GM12878 (cell line): ENCODE results near the gene HOXD10. TPM values are rescaled to one million over a fixed set of nuclear protein-coding genes. Genes with fewer than 3 reads are reported as not detected.

Source experiments
- ATAC-seq: fragments of 200-7000 bp; cut with Tn5 transposase; 3 replicates; pipeline ENCODE4 v1.9.1; 2020; ENCODE audit warnings: mild to moderate bottlenecking, moderate library complexity
- BruUV-seq: library from RNA; stranded (reverse); fragments of 400-500 nt; replicated peaks from 2 replicates; lab custom pipeline; 2021; lab: Mats Ljungman, UMichigan
- CTCF ChIA-PET: fragments of 300-600 bp; sonication (Branson Sonifier 250); formaldehyde crosslinking; extraction: SDS; loops from one replicate; lab custom pipeline; 2021; ENCODE audit warnings: inconsistent platforms; lab: Yijun Ruan, JAX
- POLR2A ChIA-PET: fragments of 350-600 bp; formaldehyde crosslinking; extraction: SDS; loops from one replicate; lab custom pipeline; 2021; ENCODE audit warnings: inconsistent platforms; lab: Charles Lee
- RAD21 ChIA-PET: fragments of 300-600 bp; sonication (Branson Sonifier 250); formaldehyde crosslinking; loops from one replicate; lab custom pipeline; 2023; ENCODE audit warnings: antibody characterized with exemption; ENCODE audit not compliant: unreplicated experiment; lab: Charles Lee
- SMC1A ChIA-PET: fragments of 300-600 bp; sonication (Branson Sonifier 250); formaldehyde crosslinking; loops from one replicate; lab custom pipeline; 2023; ENCODE audit not compliant: unreplicated experiment, uncharacterized antibody; lab: Charles Lee
- DNase-seq: peaks from one replicate; pipeline ENCODE4 v3.0.0-alpha.2; 2011; ENCODE audit warnings: low read depth, low spot score
- FAIRE-seq: peaks from 3 replicates; lab custom pipeline; 2011; peaks lifted over from hg19 to GRCh38; lab: Jason Lieb, UNC
- H2AFZ ChIP-seq: 2 replicates; pipeline ENCODE4 v1.6.0; 2011; ENCODE audit warnings: low read depth, low read length, control low read depth; ENCODE audit not compliant: control insufficient read depth
- H3K27ac ChIP-seq: 2 replicates; pipeline ENCODE4 v1.5.1; 2011; ENCODE audit warnings: control low read depth; ENCODE audit not compliant: control insufficient read depth, insufficient read depth
- H3K27me3 ChIP-seq, 2 experiments: replicated peaks in 1 of 2; 2 replicates each; pipeline versions ENCODE4 v1.6.0 to v1.6.1; 2011; ENCODE audit warnings: low read length in 1 of 2; ENCODE audit not compliant: control insufficient read depth in 2 of 2, insufficient read depth in 2 of 2
- H3K36me3 ChIP-seq, 2 experiments: 2 replicates each; pipeline ENCODE4 v1.5.1; 2011; ENCODE audit warnings: low read length in 1 of 2; ENCODE audit not compliant: control insufficient read depth in 2 of 2, insufficient read depth in 2 of 2
- H3K4me1 ChIP-seq: 2 replicates; pipeline ENCODE4 v1.6.1; 2011; ENCODE audit warnings: mild to moderate bottlenecking, low read length, moderate library complexity, mixed read lengths; ENCODE audit not compliant: control insufficient read depth, insufficient read depth
- H3K4me2 ChIP-seq: 2 replicates; pipeline ENCODE4 v1.6.0; 2011; ENCODE audit warnings: control low read depth; ENCODE audit not compliant: control insufficient read depth, insufficient read depth
- H3K4me3 ChIP-seq: fragments of 200-600 bp; sonication (generic); 2 replicates; pipeline ENCODE4 v1.5.1; 2016
- H3K79me2 ChIP-seq: 2 replicates; pipeline ENCODE4 v1.6.0; 2011; ENCODE audit warnings: low read length; ENCODE audit not compliant: control insufficient read depth, insufficient read depth
- H3K9ac ChIP-seq: 2 replicates; pipeline ENCODE4 v1.8.0; 2011; ENCODE audit warnings: low read length, control low read depth, mixed read lengths; ENCODE audit not compliant: control insufficient read depth, insufficient read depth
- H3K9me3 ChIP-seq: replicated peaks from 3 replicates; pipeline ENCODE4 v1.5.1; 2011; ENCODE audit warnings: mild to moderate bottlenecking, low read length; ENCODE audit not compliant: control insufficient read depth, insufficient read depth
- H4K20me1 ChIP-seq: 2 replicates; pipeline ENCODE4 v1.6.0; 2011; ENCODE audit not compliant: control insufficient read depth, insufficient read depth
- EED ChIP-seq: sonication (generic); IDR thresholded peaks from 2 replicates; pipeline ENCODE4 v1.6.1; 2016; ENCODE audit warnings: antibody characterized with exemption, low read depth
- RAD51 ChIP-seq: fragments of 450-650 bp; IDR thresholded peaks from 2 replicates; pipeline ENCODE4 v1.6.1; 2016; ENCODE audit warnings: moderate library complexity, mild to moderate bottlenecking, inconsistent platforms
- RFX5 ChIP-seq: IDR thresholded peaks from 2 replicates; pipeline ENCODE4 v1.6.1; 2011; ENCODE audit warnings: low read depth, low read length, improper control_type of control experiment
- TCF3 ChIP-seq: IDR thresholded peaks from 2 replicates; pipeline ENCODE4 v1.6.1; 2012; ENCODE audit warnings: low read depth, mild to moderate bottlenecking, low read length, borderline replicate concordance; ENCODE audit not compliant: insufficient read depth
- USF1 ChIP-seq: IDR thresholded peaks from 2 replicates; pipeline ENCODE4 v1.6.1; 2011; ENCODE audit warnings: borderline replicate concordance, low read depth, mild to moderate bottlenecking, moderate library complexity, mixed read lengths, low read length; ENCODE audit not compliant: insufficient read depth; ENCODE audit errors: extremely low read length
- ZBTB11 ChIP-seq: fragments of 450-650 bp; formaldehyde crosslinking; IDR thresholded peaks from 2 replicates; pipeline ENCODE4 v1.5.0; 2022; ENCODE audit warnings: mild to moderate bottlenecking, missing genetic modification characterization
- ZNF24 ChIP-seq: fragments of 450-650 bp; IDR thresholded peaks from 2 replicates; pipeline ENCODE4 v1.6.1; 2017; ENCODE audit warnings: antibody characterized with exemption, mild to moderate bottlenecking
- ZNF687 ChIP-seq: fragments of 450-650 bp; IDR thresholded peaks from 2 replicates; pipeline ENCODE4 v1.6.1; 2017; ENCODE audit warnings: mild to moderate bottlenecking, moderate library complexity
- WGBS: methylation state at CpG from one replicate; pipeline ENCODE4 v1.1.6; 2016; ENCODE audit warnings: low lambda C conversion rate; ENCODE audit not compliant: insufficient replicate concordance, insufficient coverage; ENCODE audit errors: missing lambda C conversion rate; 5-methylcytosine and 5-hydroxymethylcytosine counted together
- in situ Hi-C: fragments of 300-500 bp; cut with MboI; formaldehyde crosslinking; loops from 9 replicates; pipeline ENCODE4 v1.14.3; 2018; ENCODE audit warnings: mixed read lengths
- intact Hi-C: fragments of 100-400 bp; cut with micrococcal nuclease; formaldehyde crosslinking; loops from one replicate; pipeline ENCODE4 v1.14.2; 2022; ENCODE audit not compliant: unreplicated experiment
- polyA plus RNA-seq, 11 experiments: library from polyadenylated mRNA; depleted of rRNA in 4 of 11; unstranded in 6 of 11; stranded (reverse) in 5 of 11; fragments of >200 nt; fragmentation: Nextera tagmentation in 4 of 11; fragmentation: Illumina TruSeq in 1 of 11; extraction: Ambion mirVana in 4 of 11; extraction: Trizol in 1 of 11; gene quantifications; 1 replicate in 1 of 11; 2 replicates in 10 of 11; pipeline versions ENCODE4 v1.2.1 to v1.2.3, GENCODE V29; 2011 to 2016; ENCODE audit warnings: inconsistent platforms in 2 of 11, missing spikeins in 2 of 11, low read depth in 1 of 11
- total RNA-seq, 4 experiments: library from RNA; depleted of rRNA in 3 of 4; stranded (reverse); fragments of >200 nt in 3 of 4; fragmentation: Illumina TruSeq in 1 of 4; extraction: Trizol in 1 of 4; gene quantifications; 2 replicates each; pipeline versions ENCODE4 v1.2.1 to v1.2.3, GENCODE V29; 2013 to 2021

The HOXD10 gene
- total and polyA plus RNA-seq, 10 of the 15 experiments (the other 5 are each of a cell fraction or from before 2014, with no cell fraction given) = not detected

GRCh38 chr2:176128982-176129796 is 12.6 kb downstream of the HOXD10 start, which contains the start of gene HOXD8:
TSS of gene HOXD8 (plus strand) at chr2:176129705. CDS start at chr2:176130367, 662 bp downstream.
- ATAC-seq (no peak), FAIRE-seq (no peak)
- POLR2A ChIA-PET = no interaction called here

More at GRCh38 chr2:176128982-176129796, 12.6 kb downstream of the HOXD10 start, which contains the start of gene HOXD8:
- Histone ChIP-seq H3K79me2 (no peaks in the 10 kb centered on the region), H2AFZ (no peak within 1 kb of the TSS), H3K27me3 (peaks cover 8 to 32% of the 10 kb centered on the region in 2 experiments), H4K20me1 (no peaks in the 10 kb centered on the region), H3K4me1 (no peaks in the 10 kb centered on the region), H3K4me2 (no peak within 1 kb of the TSS), H3K36me3 (no peaks in the 10 kb centered on the region), H3K9me3 (peaks cover 1% of the 10 kb centered on the region; the same call in 2 of the 3 replicates), H3K9ac (no peak within 1 kb of the TSS), H3K27ac (no peak within 1 kb of the TSS), H3K4me3 (no peak within 1 kb of the TSS)
- no peak for DNase-seq
- 61% methylated on average over 51 of the region's 64 CpGs for WGBS
- RAD21 ChIA-PET = interaction anchor here (2.6 to 3.7 kb wide), 2 partner anchors 325 to 1020 kb away, joined by 17 to 19 read pairs; no protein-coding TSS in a partner anchor
- no peak for TF ChIP-seq RFX5
- TF ChIP-seq EED = no peak
- no peak for TF ChIP-seq TCF3
- TF ChIP-seq RAD51 = no peak
- no peak for TF ChIP-seq ZNF687
- no peak for TF ChIP-seq USF1
- TF ChIP-seq ZBTB11 (CRISPR knock-in tag) = no peak
- no peak for TF ChIP-seq ZNF24
- CTCF ChIA-PET = interaction anchor here (3.1 to 4.3 kb wide), 3 partner anchors 326 to 1020 kb away, joined by 36 to 44 read pairs (median 40); no protein-coding TSS in a partner anchor
- BruUV-seq = no TSS peak
- SMC1A ChIA-PET = interaction anchor here (0.9 kb wide), 1 partner anchor 523 kb away, joined by 3 read pairs; no protein-coding TSS in a partner anchor
- in situ Hi-C loops = loop anchor here (5.0 to 25.0 kb wide), 4 partner anchors 508 to 1208 kb away; no protein-coding TSS in a partner anchor
- intact Hi-C loops = loop anchor here (5.0 kb wide), 2 partner anchors 688 to 1033 kb away; no protein-coding TSS in a partner anchor
